Esophagus mucosa (tissue), 1 donor: Measurements from ENCODE around the gene RPL15. TPM values are rescaled to one million over a fixed set of nuclear protein-coding genes. Genes with fewer than 3 reads are reported as not detected.
"Not testable (repeated sequence)": the region's sequence is repeated elsewhere in the genome, so short reads cannot be mapped to it uniquely, and the experiment has no call there.

Experiments used
- ATAC-seq: fragments of 200-7000 bp; cut with Tn5 transposase; one replicate; pipeline ENCODE4 v1.9.1; 2020
- total RNA-seq: library from RNA; stranded (reverse); gene quantifications from one replicate; pipeline ENCODE4 v1.2.4, GENCODE V29; 2023
- donor health status: DM: yes; HTN: yes; CAD: no.

Gene RPL15
- 1,347 TPM for total RNA-seq

- ATAC-seq, result peak; percentile 99
Measured at GRCh38 chr3:23916886-23917678, at the start of gene RPL15, which contains the start of gene NKIRAS1. TSS of gene RPL15 (plus strand) at chr3:23917132. CDS start at chr3:23917860, 728 bp downstream. TSS of gene NKIRAS1 (minus strand) at chr3:23916990. CDS start at chr3:23910904, 6,086 bp downstream.

GRCh38 chr3:23867400-23867799 lies 49.5 kb upstream of the RPL15 start:
- no peak for ATAC-seq

DNA sequence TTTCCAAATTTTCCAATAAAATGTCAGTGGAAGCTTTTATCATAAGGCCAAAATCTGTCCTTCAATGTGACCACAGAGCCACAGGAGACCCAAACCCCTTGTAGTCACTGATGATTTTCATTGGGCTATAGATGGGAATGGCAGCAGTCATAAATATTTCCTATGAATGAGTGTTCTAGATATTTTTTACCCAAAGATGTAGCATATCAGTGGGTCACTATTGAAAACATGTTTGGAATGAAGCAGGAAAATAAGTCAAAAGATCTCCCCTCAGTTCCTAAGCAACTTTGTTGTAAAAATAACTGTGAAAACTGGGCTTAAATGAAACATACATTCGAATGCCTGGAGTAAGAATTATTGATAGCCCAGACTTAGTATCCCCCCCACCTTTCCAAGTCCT lies 49.1 kb upstream of the RPL15 start:
- no peak for ATAC-seq

- no peak for ATAC-seq
Measured at GRCh38 chr3:23869977-23870662, 46.8 kb upstream of the RPL15 start.

DNA sequence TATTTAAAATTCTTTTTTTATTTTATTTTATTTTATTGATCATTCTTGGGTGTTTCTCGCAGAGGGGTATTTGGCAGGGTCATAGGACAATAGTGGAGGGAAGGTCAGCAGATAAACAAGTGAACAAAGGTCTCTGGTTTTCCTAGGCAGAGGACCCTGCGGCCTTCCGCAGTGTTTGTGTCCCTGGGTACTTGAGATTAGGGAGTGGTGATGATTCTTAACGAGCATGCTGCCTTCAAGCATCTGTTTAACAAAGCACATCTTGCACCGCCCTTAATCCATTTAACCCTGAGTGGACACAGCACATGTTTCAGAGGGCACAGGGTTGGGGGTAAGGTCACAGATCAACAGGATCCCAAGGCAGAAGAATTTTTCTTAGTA lies 46.3 kb upstream of the RPL15 start:
- not testable (repeated sequence) for ATAC-seq

DNA sequence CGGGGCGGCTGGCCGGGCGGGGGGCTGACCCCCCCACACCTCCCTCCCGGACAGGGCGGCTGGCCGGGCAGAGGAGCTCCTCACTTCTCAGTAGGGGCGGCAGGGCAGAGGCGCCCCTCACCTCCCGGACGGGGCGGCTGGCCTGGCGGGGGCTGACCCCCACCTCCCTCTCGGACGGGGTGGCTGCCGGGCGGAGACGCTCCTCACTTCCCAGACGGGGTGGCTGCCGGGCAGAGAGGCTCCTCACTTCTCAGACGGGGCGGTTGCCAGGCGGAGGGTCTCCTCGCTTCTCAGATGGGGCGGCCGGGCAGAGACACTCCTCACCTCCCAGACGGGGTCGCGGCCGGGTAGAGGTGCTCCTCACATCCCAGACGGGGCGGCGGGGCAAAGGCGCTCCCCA lies 45.6 kb upstream of the RPL15 start:
- ATAC-seq, result not testable (repeated sequence)

- ATAC-seq, result no peak
Measured at GRCh38 chr3:23872330-23872729, 44.6 kb upstream of the RPL15 start.

- no peak for ATAC-seq
Measured at GRCh38 chr3:23873941-23874340, 43.0 kb upstream of the RPL15 start.

DNA sequence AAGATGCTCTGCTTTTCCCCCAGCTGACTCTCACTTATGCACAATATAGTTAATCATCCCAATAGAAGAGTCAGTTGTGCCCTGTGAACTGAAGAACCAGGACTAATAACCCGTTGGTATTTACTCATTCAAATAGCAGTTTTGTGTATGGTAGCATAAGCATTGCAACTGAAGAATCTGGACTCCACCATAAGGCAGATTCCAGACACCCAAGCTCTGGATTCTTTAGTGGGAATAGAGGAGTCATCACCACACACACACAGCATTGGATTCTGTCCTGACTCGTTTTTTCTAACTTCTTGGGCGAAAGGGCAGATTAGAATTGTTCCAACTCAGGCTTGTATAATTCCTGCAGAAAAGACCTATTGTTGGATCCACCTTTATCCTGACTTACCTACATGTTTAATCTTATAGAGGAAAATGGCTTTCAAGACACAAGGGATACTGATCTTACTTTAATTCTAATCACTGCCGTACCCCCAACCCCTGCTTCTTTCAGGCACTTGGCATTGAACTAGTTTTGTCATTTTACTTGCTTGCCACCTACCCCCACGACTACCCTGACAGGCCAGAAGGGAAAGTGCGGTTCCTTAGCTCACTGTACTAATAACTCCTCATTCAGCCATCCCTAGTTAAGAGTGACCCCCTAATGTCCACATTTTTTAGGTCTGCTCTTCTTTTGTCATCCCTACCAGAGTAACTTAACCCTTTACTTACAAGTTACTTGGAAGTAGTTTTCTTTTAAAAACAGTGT lies 42.4 kb upstream of the RPL15 start:
- peak; percentile 51 for ATAC-seq

DNA sequence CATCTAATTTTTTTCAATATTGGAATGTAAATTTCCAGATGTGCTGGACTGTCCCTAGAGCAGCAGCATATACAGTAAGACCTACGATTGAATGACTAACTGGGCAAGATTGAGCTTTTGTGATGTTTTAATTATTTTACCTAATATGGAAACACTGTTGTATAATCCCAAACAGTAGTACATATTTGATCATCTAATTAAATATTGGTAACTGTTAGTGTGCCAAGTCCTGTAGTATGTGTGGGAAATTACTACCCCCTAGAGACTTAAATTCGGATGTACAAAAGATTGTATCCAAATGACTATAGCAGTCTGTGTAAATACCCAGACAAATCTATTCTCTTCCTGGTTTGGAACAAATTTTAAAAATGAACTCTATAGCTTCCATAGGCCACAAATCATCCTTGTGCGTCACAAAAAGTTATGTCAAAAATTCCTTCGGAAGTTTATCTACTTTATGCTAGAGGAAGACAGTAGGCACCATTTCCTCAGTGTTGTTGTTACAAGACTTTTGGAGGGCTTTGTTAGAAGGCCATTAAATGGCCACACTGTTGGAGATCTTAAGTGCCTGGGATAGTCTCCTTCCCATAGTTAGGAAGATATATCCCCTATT lies 41.7 kb upstream of the RPL15 start:
- no peak for ATAC-seq

- no peak for ATAC-seq
Measured at GRCh38 chr3:23876923-23877322, 40.0 kb upstream of the RPL15 start.

DNA sequence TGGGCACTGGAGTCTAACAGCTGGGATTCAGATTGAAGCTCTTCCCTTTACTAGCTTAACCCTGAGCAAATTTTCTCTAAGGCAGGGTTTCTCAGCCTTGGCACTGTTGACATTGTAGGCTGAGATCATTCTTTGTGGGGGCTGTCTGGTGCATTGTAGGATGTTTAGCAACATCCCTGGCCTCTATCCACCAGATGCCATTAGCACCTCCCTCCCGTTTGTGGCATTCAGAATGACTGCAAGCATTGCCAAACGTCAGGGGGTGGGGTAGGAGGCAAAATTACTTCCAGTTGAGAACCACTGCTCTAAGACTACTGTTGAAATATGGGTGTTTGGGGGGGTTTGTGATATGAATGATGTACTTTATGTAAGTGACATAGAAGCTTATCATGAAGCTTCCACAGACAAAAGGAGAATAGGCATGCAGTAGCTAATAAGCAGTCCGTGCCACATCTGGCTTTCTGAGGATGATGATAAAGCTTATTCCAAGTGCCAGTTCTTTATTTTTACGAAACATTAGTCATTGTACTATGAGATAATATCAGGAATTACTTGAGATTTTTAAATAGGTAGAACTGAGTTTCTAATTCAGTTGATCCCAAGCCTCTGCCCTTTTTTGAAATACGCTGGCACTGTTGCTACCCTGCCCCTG lies 39.5 kb upstream of the RPL15 start:
- ATAC-seq, result no peak

DNA sequence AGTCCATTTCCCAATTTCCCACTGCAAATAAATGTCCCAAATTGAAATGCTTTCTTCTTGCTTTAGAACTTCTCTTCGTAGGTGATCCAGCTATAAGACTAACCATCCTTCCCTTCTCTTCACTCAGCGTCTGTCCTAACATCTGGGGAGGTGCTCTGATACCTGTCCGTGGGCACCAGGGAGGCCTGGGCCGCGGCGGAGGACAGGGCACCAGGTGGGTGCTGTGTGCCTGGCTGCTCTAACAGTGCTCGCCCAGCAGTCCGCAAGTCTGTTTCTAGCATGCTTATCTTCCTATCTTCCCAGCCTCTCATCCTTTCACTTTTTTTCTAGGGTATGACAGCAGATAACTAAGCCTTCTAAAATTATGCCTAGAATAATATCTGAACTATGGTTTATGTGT lies 37.4 kb upstream of the RPL15 start:
- ATAC-seq, result no peak

DNA sequence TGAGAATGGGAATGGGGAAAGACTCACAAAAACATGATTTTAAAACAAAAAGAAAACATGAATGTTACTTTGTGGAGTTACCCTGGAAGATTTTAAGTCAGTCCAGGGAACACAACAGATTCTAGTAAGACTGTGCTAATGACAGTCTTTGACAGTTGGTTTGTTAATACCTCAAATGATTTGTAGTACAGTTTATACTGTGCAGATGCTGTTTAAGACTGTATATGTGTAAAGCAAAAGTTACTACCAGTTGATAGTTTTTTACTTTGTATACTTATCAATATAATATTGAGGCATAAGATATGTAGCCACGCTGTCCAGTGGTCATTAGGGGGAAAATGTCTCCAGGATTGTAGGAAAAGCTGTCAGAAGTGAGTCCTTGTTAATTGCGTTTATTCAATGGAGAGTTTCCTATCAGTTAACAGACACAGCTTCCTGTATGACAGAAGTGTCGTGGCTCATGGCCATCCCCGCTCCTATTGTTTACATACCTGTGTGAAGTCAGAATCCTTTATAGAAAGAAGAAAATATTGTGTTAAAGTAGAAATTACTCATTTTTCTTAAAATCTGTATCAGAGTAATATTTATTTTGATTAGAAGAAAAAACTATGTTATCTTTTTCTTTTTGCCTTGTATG lies 36.1 kb upstream of the RPL15 start:
- ATAC-seq, result no peak

DNA sequence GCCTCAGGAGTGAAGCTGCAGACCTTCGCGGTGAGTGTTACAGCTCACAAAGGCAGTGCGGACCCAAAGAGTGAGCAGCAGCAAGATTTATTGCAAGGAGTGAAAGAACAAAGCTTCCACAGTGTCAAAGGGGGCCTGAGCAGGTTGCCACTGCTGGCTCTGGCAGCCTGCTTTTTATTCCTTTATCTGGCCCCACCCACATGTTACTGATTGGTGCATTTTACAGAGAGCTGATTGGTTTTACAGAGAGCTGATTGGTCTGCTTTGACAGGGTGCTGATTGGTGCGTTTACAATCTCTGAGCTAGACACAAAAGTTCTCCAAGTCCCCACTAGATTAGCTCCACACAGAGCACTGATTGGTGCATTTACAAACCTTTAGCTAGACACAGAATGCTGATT lies 34.9 kb upstream of the RPL15 start:
- ATAC-seq, result not testable (repeated sequence)

DNA sequence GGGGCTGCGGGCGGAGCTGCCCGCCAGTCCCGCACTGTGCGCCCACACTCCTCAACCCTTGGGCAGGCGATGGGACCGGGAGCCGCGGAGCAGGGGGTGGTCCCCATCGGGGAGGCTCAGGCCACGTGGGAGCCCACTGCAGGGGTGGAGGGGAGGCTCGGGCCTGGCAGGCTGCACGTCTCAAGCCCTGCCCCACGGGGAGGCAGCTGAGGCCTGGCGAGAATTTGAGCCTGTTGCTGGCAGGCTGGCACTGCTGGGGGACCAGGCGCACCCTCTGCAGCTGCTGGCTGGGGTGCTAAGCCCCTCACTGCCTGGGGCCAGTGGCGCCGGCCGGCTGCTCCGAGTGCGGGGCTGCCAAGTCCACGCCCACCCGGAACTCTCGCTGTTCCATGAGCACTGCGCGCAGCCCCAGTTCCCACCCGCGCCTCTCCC lies 34.4 kb upstream of the RPL15 start:
- ATAC-seq, result no peak

- no peak for ATAC-seq
Measured at GRCh38 chr3:23884481-23884880, 32.5 kb upstream of the RPL15 start.

DNA sequence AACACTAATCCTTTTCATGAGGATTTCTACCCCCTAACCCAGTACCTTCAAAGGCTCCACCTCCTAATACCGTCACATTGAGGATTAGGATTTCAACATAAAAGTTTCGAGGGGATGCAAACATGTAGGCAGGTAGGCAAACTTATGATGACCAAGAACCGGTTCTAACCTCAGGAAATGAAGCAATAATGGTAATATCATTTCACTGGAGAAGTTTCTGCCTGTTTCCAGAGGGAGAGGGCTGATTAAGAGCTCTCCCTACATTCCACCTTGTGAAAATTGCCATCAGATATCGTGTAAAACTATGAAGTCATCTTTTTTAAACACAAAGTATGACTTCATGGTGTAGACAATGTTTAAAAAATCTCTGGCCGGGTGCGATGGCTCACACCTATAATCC lies 31.7 kb upstream of the RPL15 start:
- peak; percentile 34 for ATAC-seq

DNA sequence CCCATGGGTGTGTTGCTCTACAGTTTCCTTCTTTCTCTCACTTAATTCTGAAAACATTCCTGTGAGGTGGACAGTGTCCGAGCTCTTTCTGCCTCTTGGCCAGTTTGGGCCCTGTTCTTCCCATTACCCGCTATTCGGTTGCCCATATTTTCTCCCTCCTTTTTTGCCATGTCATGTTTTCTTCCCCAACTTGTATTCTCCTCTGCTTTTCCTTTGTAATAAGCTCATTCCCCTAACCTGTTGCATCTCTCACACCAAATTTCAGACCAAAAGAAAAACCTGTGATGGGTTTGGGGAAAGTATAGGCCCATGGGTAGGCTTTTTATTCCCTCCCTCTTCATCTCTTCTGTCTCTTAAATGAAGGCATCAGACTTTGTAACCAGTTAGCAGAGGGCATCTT lies 30.6 kb upstream of the RPL15 start:
- no peak for ATAC-seq

GRCh38 chr3:23888617-23889228 lies 28.2 kb upstream of the RPL15 start:
- ATAC-seq, result no peak

- peak; percentile 73 for ATAC-seq
Measured at GRCh38 chr3:23889386-23889785, 27.5 kb upstream of the RPL15 start.
